ENCODE results near the gene ZCCHC7.
"Not testable (repeated sequence)": the region's sequence is repeated elsewhere in the genome, so short reads cannot be mapped to it uniquely, and the experiment has no call there.

GRCh38 chr9:37164335-37164734 is 44.0 kb downstream of the ZCCHC7 start:
- TF ChIP-seq, protein P1, sequence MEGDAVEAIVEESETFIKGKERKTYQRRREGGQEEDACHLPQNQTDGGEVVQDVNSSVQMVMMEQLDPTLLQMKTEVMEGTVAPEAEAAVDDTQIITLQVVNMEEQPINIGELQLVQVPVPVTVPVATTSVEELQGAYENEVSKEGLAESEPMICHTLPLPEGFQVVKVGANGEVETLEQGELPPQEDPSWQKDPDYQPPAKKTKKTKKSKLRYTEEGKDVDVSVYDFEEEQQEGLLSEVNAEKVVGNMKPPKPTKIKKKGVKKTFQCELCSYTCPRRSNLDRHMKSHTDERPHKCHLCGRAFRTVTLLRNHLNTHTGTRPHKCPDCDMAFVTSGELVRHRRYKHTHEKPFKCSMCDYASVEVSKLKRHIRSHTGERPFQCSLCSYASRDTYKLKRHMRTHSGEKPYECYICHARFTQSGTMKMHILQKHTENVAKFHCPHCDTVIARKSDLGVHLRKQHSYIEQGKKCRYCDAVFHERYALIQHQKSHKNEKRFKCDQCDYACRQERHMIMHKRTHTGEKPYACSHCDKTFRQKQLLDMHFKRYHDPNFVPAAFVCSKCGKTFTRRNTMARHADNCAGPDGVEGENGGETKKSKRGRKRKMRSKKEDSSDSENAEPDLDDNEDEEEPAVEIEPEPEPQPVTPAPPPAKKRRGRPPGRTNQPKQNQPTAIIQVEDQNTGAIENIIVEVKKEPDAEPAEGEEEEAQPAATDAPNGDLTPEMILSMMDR (IDR thresholded peaks at IDR 0.05; ENCODE audit: extremely low read depth in 1 of 2, insufficient read depth in 1 of 2, low read depth in 1 of 2, low read length in 2 of 2), result not testable (repeated sequence)
- not testable (repeated sequence) for TF ChIP-seq POLR2A (IDR thresholded peaks at IDR 0.05; ENCODE audit: low read depth, low read length); POLR2AphosphoS5 (IDR thresholded peaks at IDR 0.05; ENCODE audit: insufficient read depth, low read depth, low read length); EZH2 (IDR thresholded peaks at IDR 0.05; ENCODE audit: borderline replicate concordance, low read depth, low read length, severe bottlenecking); MYC (IDR thresholded peaks at IDR 0.05; ENCODE audit: low read depth, low read length)
